ENCODE results near the gene CNGA4.

GRCh38 chr11:6216501-6216900 is 22.4 kb upstream of the CNGA4 start:
- TF ChIP-seq CTCF (IDR thresholded peaks at IDR 0.05; ENCODE audit: low read length) (no peak), EZH2 (optimal IDR thresholded peaks at IDR 0.05; ENCODE audit: low read depth, low read length) (no peak)
